ACHN (cell line): Measurements from ENCODE around the gene SUN2.
A peak's percentile ranks its signal among the peaks of the same experiment; 100 is the strongest.

Experiments
- DNase-seq: peaks from one replicate; pipeline ENCODE4 v3.0.0-alpha.2; 2015
- in situ Hi-C: cut with HindIII; loops from 2 replicates; pipeline ENCODE4 v1.10.0; 2017; ENCODE audit warnings: low sequenced_read_pairs, low pct_ligation_motif_present, low pct_unique_long_range_greater_than_20kb

The SUN2 gene

DNA sequence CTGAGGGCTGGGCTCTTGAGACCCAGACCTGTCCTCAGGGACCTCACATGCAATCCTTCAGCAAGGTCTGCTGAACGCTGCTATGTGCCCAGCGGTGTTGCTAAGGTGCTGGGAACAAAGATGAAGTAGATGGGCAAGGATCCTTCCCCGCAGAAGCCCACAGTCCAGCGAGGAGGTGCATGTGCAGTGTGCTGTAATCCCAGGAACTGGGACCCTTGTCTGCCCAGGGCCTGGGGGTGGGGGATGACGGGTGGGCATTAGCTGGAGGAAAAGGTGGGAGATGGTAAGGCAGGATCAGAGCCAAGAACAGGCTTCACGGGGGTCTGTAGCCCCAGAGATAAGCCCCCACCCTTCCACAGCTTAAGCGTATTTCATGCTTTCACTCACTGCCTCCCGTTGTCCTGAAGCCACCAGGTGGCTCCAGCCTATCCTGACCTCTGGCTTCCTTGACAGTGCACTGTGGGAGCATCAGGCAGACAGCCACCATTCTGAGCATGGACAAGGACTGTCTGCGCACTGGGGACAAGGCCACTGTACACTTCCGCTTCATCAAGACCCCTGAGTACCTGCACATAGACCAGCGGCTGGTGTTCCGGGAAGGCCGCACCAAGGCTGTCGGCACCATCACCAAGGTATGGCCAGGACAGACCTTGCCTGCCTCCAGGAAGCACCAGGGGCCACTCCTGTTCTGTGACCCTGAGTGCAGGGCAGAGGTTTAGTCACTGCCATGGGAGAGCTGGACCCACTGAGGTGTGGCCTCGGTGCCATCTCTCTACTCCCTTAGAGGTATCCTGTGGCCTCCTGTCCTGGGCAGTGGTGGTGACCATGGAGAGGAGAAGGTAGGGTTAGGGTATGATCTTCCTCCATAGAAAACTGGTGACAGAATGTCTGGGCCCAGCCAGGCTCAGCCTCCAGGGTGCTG, 28.0 kb downstream of the SUN2 start:
- in situ Hi-C loops: no loop called here
- DNase-seq: no peak

DNA sequence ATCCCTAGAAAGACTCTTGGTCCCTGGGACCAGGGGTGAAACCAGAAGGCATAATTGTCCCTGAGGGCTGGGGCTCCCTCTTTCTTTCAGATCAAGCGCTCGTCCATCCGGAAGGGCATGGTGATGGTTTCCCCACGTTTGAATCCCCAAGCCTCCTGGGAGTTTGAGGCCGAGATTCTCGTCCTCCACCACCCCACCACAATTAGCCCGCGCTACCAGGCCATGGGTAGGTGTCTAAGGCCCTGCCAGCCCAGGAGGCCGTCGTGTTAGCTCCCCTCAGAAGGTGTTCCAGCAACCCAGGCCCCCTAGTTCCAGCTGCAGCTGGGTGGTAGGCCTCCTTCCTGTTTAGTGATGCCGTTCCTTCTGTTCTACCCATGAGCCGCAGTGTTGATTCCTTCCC, 28.7 kb downstream of the SUN2 start:
- DNase-seq: no peak
- in situ Hi-C loops: no loop called here

DNA sequence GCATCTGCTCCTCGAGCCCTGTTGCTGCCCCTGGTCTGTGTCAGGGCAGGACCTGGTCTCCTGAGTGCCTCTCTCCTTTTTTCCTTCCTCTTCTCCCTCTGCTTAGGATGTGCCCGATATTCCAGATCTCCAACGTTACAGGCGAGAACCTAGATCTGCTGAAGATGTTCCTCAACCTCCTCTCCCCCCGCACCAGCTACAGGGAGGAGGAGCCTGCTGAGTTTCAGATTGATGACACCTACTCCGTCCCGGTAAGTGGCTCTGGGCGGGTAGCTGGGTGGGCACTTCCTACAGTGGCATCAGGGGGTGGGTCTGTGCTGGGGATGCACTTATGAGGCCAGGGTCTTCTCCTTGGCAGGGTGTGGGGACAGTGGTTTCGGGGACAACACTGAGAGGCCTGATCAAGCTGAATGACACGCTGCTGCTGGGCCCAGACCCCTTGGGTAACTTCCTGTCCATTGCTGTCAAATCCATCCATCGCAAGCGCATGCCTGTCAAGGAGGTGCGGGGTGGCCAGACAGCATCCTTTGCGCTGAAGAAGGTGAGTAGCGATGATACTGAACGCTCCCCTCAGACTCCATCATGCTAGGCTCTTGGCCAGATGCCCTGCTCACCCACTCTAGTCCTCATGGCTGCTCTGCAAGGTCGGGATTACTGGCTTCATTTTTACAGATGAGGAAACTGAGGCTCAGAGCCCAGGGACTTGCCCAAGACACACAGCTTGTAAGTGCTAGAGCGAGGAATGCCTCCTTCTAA, 29.7 kb downstream of the SUN2 start:
- in situ Hi-C loops: no loop called here
- no peak for DNase-seq

DNA sequence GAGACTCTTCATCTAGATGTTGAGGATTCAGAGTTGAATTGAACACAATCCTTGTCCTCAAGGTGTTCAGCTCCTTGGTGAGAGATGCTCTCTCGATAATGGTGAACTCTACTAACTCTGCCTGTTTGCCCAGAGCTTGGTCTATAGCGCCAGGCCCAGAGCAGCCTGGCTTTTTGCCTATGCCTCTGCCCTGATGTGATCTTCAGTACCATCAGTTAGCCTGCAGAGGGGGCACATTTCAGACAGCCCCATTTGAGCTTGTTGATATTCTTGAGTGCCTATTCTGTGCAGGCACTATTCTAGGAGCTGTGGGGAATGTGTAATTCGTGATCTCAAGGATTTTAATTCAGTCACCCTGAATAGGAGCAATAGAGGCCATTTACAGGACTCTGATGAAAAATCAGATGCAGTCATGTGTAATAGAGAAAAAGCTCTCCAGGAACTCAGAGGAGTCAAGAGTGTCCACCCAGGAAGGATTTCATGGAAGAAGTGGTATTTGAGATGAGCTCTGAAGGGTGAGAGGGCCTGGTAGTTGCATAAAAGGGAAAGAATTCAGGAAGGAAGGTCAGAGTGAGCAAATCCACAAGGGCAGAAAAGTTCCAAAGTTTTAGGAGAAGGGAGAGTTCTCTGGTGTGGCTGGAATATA, 30.7 kb downstream of the SUN2 start:
- peak; percentile 43 for DNase-seq
- in situ Hi-C loops: no loop called here

DNA sequence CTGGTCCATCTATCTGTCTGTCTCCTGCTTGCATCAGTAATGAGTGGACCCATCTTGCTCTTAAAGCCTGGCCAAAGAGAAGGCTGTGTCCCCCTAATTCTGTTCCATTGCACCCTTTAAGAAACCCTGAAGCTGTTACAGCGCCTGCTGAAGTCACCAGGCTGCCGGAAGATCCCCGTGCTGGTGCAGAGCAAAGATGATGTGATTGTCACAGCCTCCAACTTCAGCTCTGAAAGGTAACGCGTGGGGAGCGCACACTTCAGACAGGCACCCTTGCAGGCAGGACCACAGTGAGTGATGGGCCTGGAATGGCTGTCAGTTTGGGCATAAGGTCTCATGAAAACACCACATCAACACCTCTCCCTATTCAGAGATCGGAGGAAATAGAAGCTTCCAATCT, 31.6 kb downstream of the SUN2 start:
- no peak for DNase-seq
- in situ Hi-C loops: no loop called here

DNA sequence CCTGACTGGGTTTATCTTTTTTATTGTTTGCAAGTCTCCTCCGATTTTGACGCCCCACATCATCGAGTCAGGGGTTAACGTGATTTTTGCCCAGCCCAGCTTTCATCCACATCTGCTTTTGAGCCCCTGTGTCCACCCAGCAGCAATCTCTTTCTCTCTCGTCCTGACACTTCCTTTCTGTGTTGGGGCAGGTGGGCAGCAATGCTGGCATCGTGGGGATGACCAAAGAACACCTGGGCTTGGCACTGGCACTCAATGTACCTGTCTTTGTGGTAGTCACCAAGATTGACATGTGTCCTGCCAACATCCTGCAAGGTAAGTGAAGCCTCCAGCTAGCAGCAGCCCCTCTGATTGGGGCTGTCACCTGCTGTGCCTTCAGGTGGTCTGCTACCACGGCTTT, 34.2 kb downstream of the SUN2 start:
- in situ Hi-C loops: no loop called here
- DNase-seq: no peak

DNA sequence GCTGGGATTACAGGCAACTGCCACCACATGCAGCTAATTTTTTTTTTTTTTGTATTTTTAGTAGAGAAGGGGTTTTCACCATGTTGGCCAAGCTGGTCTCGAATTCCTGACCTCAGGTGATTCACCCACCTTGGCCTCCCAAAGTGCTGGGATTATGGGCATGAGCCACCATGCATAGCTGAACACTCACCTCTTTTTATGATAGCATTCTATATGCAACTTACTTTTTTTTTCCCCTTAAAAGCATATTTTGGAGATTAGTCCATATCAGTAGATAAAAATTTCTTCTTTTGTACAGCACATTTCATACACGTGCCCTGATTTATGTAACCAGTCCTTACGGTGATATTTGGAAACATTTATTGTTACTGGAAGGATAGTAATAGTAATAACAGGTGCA, 35.4 kb downstream of the SUN2 start:
- DNase-seq: no peak
- in situ Hi-C loops: no loop called here

DNA sequence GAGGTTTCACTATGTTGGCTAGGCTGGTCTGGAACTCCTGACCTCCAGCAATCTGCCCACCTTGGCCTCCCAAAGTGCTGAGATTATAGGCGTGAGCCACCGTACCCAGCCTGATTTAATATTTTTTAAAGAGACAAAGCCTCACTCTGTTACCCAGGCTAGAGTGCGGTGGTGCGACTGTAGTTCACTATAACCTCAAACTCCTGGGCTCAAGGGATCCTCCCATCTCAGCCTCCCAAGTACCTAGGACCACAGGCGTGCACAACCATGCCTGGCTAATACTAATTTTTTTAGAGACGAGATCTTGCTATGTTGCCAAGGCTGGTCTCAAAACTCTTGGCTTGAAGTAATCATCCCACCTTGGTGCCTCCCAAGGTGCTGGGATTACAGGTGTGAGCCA, 36.6 kb downstream of the SUN2 start:
- in situ Hi-C loops: no loop called here

DNA sequence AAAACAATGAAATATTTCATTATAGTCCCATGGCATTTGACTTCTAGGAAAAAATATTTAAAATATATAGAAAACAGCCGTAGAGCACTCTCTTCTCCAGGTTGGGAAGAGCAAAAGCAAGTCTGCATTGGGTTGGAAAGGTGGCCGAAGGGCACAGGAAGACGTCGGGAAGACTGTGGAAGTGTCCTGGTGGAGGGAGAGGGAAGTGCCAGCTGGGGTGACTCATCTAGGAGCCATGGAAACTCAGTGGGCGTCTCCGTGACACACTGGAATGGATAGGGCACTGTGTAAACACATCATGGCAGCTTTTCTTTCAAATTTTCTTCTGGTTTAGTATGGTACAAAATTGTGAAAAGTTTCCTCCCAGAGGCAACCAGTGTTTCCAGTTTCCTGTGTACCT, 37.4 kb downstream of the SUN2 start:
- peak; percentile 88 for DNase-seq
- in situ Hi-C loops: no loop called here

More for the DNA sequence above, 36.6 kb downstream of the SUN2 start:
- no peak for DNase-seq

GRCh38 chr22:38717244-38717643, 38.6 kb downstream of the SUN2 start:
- DNase-seq: no peak
- in situ Hi-C loops: no loop called here

- no peak for DNase-seq
- in situ Hi-C loops: no loop called here
Observed at GRCh38 chr22:38716826-38717225, 39.0 kb downstream of the SUN2 start.

GRCh38 chr22:38716271-38716670, 39.5 kb downstream of the SUN2 start:
- in situ Hi-C loops: no loop called here
- DNase-seq: no peak

GRCh38 chr22:38715852-38716251, 39.9 kb downstream of the SUN2 start:
- in situ Hi-C loops: no loop called here
- DNase-seq: no peak

GRCh38 chr22:38715176-38715764, 40.5 kb downstream of the SUN2 start:
- DNase-seq: no peak
- in situ Hi-C loops: no loop called here

- no peak for DNase-seq
- in situ Hi-C loops: no loop called here
Observed at GRCh38 chr22:38713921-38714320, 41.9 kb downstream of the SUN2 start.

DNA sequence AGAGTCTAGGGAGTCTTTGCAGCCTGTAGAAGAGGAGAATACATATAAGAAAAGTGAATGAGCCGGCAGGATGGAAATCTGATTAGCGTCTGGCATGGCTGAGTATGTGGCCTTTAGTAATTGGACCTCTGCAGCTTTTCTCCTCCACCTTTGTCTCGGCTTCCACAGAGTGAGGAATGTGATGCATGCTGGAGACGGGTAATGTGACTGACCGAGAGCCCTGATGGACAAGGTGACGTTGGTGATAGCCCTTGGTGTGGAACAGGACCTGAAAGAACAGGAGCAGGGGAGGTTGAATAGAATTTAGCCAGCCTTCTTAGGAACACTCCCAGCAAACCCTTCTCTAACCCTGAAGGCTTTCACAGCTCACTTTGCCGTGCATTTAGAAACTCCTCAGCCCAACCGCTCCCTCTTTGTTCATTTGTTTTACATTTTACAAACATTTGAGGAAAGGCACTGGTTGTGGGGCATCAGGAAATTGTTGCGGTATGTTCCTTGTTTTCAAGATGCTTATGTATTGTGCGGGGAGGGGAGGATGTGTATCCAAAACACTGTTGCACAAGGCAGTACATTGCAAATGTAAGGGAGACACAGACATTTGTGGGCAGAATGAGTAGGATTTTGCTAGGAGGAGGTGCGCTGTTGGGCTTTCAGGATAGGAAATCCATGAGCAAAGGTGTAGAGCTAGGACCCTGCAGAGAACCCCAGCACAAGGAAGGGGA, 43.2 kb downstream of the SUN2 start:
- in situ Hi-C loops: no loop called here
- DNase-seq: no peak

DNA sequence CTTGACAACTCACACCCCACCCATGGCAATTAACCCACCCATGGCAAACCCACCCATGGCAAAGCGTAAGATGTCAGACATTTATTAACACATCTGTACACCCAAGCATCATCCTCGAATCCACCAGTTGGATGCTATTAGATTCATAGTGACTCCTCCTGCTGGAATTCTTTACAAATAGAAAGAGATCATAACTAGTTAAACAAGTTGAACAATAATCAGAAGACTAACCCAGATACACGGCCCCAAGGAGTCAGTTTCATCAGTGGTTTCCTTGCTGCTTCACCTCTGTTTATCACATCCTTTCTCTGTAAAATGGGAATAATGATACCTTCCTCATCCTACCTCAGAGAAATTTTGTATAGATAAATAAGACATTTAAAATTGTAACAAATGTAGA, 44.9 kb downstream of the SUN2 start:
- in situ Hi-C loops: no loop called here
- DNase-seq: no peak

- DNase-seq: no peak
- in situ Hi-C loops: no loop called here
Observed at GRCh38 chr22:38710351-38710750, 45.4 kb downstream of the SUN2 start.
